HepG2 (cell line): Measurements from ENCODE around the gene PNKD. TPM values are rescaled to one million over a fixed set of nuclear protein-coding genes. Genes with fewer than 3 reads are reported as not detected.

Source experiments
- CENPX ChIP-seq: sonication (generic); formaldehyde crosslinking; IDR thresholded peaks from 2 replicates; pipeline ENCODE4 v1.9.0; 2021; ENCODE audit warnings: mild to moderate bottlenecking, missing genetic modification reagents, moderate library complexity
- ISL2 ChIP-seq: sonication (generic); formaldehyde crosslinking; IDR thresholded peaks from 2 replicates; pipeline ENCODE4 v1.5.0; 2020; ENCODE audit warnings: missing genetic modification reagents
- KLF11 ChIP-seq: IDR thresholded peaks from 2 replicates; pipeline ENCODE4 v1.6.1; 2016; ENCODE audit warnings: missing compliant biosample characterization
- MAF1 ChIP-seq: sonication (generic); formaldehyde crosslinking; IDR thresholded peaks from 2 replicates; pipeline ENCODE4 v1.5.0; 2020; ENCODE audit warnings: missing genetic modification reagents, borderline replicate concordance
- MAZ ChIP-seq, 2 experiments: sonication (generic) in 1 of 2; formaldehyde crosslinking in 1 of 2; IDR thresholded peaks; 2 replicates each; pipeline versions ENCODE4 v1.5.0 to v1.6.1; 2012 to 2020; ENCODE audit warnings: low read depth in 2 of 2, mild to moderate bottlenecking in 2 of 2, borderline replicate concordance in 1 of 2, improper control_type of control experiment in 1 of 2, low read length in 1 of 2, missing genetic modification reagents in 1 of 2, moderate library complexity in 1 of 2
- PHF8 ChIP-seq: sonication (generic); formaldehyde crosslinking; IDR thresholded peaks from 2 replicates; pipeline ENCODE4 v1.5.0; 2020; ENCODE audit warnings: missing genetic modification reagents
- POLR2A ChIP-seq, 2 experiments: IDR thresholded peaks; 2 replicates each; pipeline ENCODE4 v1.6.1; 2011; ENCODE audit warnings: low read depth in 2 of 2, low read length in 2 of 2, mild to moderate bottlenecking in 1 of 2, moderate library complexity in 1 of 2; ENCODE audit not compliant: insufficient read depth in 1 of 2
- SMARCC2 ChIP-seq: fragments of 450-650 bp; IDR thresholded peaks from 2 replicates; pipeline ENCODE4 v1.6.1; 2017; ENCODE audit warnings: antibody characterized with exemption, mild to moderate bottlenecking
- U2AF1 ChIP-seq: fragments of 200-400 bp; formaldehyde crosslinking; optimal IDR thresholded peaks from 2 replicates; pipeline ENCODE3; 2017; ENCODE audit warnings: mild to moderate bottlenecking, low read depth, low read length
- ZBTB25 ChIP-seq: IDR thresholded peaks from 2 replicates; pipeline ENCODE4 v1.6.1; 2018; ENCODE audit warnings: missing genetic modification reagents
- ZFP36 ChIP-seq: fragments of 150-350 bp; IDR thresholded peaks from 2 replicates; pipeline ENCODE4 v1.6.1; 2018; ENCODE audit warnings: borderline replicate concordance, low read length, low read depth; ENCODE audit not compliant: partially characterized antibody
- ZFP36L2 ChIP-seq: sonication (generic); formaldehyde crosslinking; IDR thresholded peaks from 2 replicates; pipeline ENCODE4 v1.4.0; 2020; ENCODE audit warnings: missing genetic modification reagents
- ZNF136 ChIP-seq: sonication (generic); formaldehyde crosslinking; IDR thresholded peaks from 2 replicates; pipeline ENCODE4 v1.8.1; 2022; ENCODE audit warnings: low read depth, mild to moderate bottlenecking, moderate library complexity, missing genetic modification reagents
- ZXDC ChIP-seq: sonication (generic); formaldehyde crosslinking; IDR thresholded peaks from 2 replicates; pipeline ENCODE4 v1.5.0; 2020; ENCODE audit warnings: mild to moderate bottlenecking, missing genetic modification reagents
- polyA plus RNA-seq, 8 experiments: library from polyadenylated mRNA; depleted of rRNA in 3 of 8; stranded (reverse) in 7 of 8; unstranded in 1 of 8; fragments of >200 nt; fragmentation: Illumina TruSeq in 4 of 8; extraction: Trizol in 4 of 8; gene quantifications; 2 replicates each; pipeline versions ENCODE4 v1.2.1 to v1.2.3, GENCODE V29; 2011 to 2016; ENCODE audit warnings: low read depth in 4 of 8, missing spikeins in 1 of 8, mixed read lengths in 1 of 8; ENCODE audit not compliant: insufficient read depth in 1 of 8
- total RNA-seq, 5 experiments: library from RNA; depleted of rRNA; stranded (reverse); fragments of >200 nt; fragmentation: Illumina TruSeq; extraction: Trizol; gene quantifications; 2 replicates each; pipeline ENCODE4 v1.2.3, GENCODE V29; 2016; ENCODE audit warnings: low read depth in 1 of 5

PNKD gene
- total and polyA plus RNA-seq, 2 of the 13 experiments (the other 11 are each of a cell fraction or from before 2014, with no cell fraction given) = 55.9 to 80.4 TPM

GRCh38 chr2:218322768-218323525 lies 52.6 kb downstream of the PNKD start (continued):
- TF ChIP-seq ZBTB25 (CRISPR knock-in tag) (peak; percentile 42; the same call in 1 of the 2 replicates), MAF1 (CRISPR knock-in tag) (peak; percentile 78), U2AF1 (no peak), PHF8 (peak; percentile 78), ZFP36 (no peak), SMARCC2 (no peak), CENPX (no peak), ISL2 (peak; percentile 18; the same call in 1 of the 2 replicates), KLF11 (no peak; the same call in 1 of the 2 replicates), ZXDC (0 out of 2 replicates have a peak, but pooled peaks have one; percentile 29), POLR2A (IDR thresholded peaks at IDR 0.05; ENCODE audit: insufficient read depth in 1 of 2, low read depth in 2 of 2, low read length in 2 of 2) (peak; percentile 78 to 93), ZFP36L2 (CRISPR knock-in tag) (no peak), ZNF136 (CRISPR knock-in tag) (no peak; the same call in 1 of the 2 replicates), MAZ (IDR thresholded peaks at IDR 0.05; ENCODE audit: borderline replicate concordance, low read depth, low read length) (peak; percentile 83), MAZ (CRISPR knock-in tag; IDR thresholded peaks at IDR 0.05; ENCODE audit: low read depth) (peak; percentile 94)
